HG03280 (cell line): ENCODE measurements around the gene TMEM187.

Experiments used
- ATAC-seq: cut with Tn5 transposase; IDR thresholded peaks from one replicate; pipeline ENCODE4 v1.9.1; 2021; ENCODE audit warnings: mild to moderate bottlenecking, moderate library complexity; ENCODE audit not compliant: unreplicated experiment

The TMEM187 gene

DNA sequence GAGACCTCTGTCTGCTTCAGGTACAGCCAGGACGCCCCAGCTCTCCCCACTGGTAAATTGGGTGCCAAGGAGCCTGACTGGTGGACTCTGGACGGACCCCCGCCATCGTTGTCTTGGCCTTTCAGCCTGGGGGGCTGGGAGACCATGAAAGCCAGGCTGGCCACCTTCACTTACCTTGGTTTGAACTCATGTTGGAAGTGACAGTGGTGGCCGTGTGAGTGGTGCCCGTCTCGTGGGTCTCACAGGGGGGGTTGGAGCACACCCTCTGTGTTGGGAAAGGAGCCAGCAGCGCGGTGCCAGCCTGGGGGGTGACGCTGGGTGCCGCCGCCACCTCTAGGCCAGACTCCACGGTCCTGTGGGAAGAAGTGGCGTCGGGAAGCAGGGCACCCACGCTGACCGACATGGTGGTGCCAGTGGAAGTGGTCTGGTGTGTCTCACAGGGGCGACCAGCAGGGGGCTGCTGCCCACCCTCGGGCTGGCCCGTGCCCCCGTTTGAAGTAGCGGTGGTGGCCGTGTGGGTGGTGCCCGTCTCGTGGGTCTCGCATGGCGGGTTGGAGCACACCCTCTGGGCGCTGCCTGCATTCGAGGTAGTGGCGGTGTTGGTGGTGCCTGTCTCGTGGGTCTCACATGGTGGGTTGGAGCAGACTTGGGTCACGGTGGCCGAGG, 18.5 kb upstream of the TMEM187 start:
- ATAC-seq, result no peak

DNA sequence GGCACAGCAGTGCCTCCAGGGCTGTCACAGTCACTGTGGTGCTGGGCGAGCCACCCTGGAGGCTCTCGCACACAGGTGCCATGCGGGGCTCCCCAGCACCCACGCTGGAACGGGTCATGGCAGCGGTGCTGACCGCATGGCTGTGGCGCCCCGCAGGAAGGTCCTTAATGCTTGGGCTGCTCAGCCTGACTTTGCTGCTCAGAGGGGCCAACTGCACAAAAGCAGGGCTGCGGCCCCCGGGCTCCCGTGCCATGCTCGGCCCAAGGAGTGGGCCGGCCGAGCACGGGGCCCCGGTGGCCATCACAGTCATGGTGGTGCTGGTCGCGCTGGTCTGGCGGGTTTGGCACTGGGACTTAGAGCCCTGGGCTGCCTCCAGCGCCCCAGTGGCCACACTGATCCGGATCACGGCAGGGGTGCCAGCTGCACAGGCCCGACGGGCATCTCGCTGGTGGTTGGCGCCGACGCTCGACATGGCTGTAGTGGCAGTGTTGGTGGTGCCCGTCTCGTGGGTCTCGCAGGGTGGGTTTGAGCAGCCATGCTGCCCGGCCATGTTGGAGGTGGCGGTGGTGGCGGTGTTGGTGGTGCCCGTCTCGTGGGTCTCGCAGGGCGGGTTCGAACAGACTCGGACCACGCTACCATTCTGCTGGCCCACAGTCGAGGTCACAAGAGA, 17.9 kb upstream of the TMEM187 start:
- no peak for ATAC-seq

DNA sequence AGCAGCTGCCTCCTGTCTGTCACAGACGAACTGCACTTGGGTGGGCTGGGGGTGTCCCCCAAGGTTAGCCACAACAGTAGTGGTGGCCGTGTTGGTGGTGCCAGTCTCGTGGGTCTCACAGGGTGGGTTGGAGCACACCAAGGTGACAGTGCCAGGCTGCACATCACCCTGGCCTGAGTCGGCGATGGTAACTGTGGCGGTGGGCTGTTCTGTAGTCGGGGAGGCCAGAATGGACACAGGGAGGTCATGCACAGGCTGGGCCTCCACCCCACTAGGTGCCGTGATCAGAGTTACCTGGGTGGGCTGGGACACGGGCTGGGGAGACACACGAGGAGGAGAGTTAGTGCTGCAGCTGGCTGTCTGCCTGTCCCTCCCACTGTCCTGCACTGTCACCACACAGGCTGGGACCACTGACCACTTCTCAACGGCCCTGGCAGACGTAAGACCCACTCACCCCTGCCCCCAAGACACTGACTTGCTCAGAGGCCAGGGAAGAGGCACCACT, 17.3 kb upstream of the TMEM187 start:
- ATAC-seq, result no peak

DNA sequence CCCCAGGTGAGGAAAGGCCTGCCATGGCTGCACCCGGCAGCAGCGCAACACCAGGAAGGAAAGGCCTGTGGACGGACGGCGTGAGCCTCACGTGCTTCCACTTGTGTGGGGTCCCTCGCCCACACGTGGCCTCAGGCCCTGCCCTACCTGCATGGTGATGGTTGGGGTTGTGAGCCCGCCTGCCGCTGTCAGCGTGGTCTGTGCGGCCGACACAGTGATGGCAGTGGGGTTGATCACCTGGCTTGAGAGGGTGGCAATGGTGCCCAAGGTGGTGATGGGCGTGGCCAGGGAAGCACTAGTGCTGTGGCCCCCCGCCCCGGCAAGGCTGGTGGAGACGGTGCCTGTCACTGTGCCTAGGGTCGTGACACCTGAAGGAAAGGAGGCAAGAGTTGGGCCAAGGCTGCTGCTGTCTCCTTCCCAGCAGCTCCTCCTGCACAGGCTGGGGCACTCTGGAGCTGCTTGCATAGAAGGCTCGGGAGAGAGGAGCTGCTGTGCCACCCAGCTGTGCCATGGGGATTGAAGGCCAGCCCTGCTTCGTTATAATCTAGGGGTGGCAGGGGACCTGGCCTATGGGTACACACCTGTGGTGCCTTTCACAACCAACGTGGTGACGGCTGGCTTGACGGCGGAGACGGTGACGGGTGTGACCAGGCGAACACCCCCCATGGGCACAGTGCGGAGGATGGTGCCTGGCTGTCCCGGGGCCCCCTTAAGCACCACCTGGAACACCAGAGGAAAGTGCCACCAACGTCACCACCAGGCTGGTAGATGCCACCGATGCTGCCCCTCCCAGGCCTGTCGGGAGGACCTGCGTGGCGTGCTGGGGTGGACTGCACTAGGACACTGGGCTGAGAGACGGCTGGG, 16.3 kb upstream of the TMEM187 start:
- no peak for ATAC-seq

DNA sequence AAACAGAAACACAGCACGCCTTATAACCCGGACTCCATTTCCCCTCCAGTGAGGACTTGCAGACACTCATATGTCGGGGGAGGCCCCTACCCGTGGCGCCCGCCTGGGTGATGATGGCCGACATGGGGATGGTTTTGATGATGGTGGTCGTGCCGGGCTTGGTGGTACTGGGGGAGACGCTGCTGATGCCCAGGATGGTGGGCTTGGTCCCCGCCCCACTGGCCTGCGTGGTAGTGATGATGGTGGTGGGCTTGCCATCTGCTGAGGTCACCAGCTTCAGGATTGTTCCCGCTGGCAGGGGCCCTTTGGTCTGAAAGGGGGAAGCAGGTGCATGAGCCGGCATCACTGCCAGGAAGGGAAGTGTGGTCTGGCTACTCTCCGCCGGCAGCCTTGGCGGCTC, 15.3 kb upstream of the TMEM187 start:
- ATAC-seq, result no peak

DNA sequence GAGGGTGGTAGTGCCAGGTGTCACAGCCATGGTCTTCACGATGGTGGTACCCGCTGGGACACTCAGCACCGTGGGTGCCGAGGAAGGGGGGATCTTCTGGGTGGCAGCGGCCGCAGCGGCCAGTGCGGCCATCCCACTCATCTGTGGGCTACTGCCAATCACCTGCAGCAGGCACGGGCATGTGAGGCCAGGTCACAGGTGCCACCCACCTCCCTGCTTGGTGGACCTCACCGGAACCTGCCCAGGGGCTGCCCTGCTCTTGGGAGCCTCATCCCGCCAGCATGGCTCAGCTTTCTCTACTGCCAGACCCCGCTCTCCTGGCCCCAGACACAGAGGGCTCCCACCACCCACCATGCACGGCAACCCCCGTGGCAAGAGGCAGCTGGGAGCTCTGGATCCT, 13.9 kb upstream of the TMEM187 start:
- ATAC-seq, result no peak

DNA sequence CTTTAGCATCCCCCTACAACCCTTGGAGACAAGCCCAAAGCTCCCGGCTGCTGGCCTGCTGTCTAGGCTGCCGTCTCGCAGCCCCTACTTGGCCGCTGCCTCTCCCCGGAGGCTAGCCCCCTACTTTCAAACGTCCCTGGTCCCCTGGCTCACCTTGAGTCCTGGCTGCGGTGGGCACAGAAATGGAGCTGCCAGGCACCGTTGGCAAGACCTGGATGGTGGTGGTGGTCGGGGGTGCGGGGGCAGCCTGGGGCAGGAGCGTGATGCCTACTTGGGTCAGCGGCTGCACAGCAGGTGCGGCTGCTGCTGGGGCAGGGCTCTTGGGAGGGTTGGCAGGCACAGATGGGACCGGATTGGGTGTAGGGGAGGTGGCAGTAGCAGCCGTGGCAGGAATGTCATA, 12.9 kb upstream of the TMEM187 start:
- no peak for ATAC-seq

DNA sequence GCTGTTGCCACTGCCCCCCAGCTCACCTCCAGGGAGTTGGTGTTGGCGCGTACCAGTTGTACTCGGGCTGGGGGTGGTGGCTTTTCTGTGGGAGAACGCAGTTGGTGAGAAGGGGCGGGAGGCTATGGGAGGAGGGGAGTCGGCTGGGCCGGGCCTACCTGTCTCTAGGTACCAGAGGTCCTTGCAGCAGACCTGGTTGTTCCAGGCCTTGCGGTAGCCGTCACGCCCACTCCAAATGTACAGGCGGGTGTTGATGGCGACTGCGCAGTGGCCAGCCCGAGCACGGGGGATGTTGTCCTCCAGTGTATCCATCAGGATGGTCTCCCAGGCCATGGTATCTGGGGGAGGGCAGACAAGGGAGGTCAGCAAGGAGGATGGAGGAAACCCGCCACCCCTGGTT, 12.5 kb upstream of the TMEM187 start:
- ATAC-seq, result no peak

DNA sequence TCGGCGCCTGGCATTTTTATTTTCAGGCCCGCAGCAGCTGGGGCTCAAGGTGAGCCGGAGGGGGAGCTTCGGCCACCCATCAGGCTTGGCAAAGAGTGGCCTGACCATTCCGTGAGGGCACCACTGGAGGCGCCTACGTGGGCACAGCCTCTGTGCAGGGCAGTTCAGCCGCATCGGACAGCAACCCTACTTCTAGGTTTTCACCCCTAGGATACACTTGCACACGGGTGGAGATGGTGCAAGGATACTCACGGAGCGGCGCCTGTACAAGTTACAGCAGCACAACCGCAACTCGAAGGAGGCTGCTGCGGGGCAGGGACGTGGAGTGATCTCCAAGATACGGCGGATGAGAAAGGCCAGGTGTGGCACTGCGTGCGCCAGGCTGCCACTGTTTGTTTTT, 11.8 kb upstream of the TMEM187 start:
- ATAC-seq, result no peak

DNA sequence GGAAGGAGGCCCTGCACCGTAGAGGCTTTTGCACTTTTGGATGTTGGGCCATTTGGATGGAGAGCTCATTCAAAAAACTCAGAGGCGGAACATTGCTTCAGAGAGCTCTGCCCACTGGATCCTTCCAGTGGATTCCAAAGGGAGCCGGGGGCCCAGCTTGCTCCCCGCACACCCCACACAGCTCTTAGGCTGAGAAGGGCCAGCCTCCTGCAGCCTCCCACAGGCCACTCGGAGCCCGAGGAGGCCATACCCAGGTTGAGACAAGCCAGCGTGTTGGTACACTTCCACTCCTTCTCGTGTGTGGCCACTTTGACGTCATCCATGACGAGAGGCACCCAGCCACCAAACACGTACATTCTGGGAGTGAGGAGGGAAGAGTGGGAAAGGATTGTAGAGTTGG, 11.3 kb upstream of the TMEM187 start:
- ATAC-seq, result no peak

DNA sequence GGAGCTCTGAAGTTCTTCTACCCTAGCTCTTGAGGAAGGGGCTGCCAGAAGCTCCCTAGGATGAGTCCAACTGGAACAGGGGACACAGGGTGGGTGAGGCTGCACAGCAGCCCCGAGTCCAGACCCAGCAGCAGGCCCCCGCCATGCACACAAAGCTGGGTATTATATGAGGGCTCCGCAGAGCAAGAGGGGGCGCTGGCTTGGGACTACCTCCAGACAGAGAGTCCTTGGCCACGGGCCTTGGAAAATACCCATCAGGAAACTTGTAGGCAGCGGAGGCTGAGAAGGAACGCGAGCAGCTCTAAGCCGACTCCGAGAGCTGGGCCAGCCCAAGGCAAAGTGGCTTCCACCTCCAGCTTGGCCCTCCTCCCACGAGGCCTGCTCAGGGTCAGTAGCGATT, 9.0 kb upstream of the TMEM187 start:
- ATAC-seq, result no peak

DNA sequence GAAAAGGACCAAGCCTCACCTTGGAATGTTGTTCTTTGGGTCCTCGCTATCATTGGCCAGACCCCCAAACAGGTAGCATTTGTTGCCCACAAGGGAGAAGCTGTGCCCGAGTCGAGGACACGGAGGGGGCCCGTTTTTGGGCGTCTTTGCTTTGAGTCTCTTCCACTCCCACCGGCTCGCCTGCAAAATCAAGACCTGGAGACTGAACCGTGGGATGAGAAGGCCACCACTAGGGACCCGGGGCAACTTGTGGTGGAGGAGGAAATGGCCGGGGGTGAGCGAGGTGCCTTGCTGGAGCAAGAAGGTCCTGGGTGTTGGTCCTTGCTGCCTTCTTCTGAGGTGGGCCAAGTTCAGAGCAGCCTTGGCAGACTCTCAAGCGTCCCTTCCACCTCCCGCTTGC, 8.4 kb upstream of the TMEM187 start:
- no peak for ATAC-seq

DNA sequence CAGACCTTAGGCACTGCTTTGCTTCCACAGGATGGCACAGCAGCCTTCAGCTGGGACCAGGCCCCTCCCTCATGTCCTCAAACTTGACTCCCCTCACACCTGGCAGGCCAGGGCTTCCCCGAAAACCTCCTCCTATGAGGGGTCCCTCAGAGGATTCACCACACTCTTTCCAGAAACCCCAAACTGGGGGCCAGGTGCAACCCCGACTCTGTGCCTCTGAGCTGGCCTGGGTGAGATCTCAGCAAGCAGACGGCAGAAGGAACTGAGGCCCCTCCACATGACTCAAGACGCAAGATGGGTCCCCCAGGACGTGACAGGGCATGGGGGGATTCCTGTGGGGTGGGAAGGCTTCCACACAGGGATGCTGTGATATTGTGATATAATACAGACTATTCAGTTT, 7.1 kb upstream of the TMEM187 start:
- ATAC-seq, result no peak

DNA sequence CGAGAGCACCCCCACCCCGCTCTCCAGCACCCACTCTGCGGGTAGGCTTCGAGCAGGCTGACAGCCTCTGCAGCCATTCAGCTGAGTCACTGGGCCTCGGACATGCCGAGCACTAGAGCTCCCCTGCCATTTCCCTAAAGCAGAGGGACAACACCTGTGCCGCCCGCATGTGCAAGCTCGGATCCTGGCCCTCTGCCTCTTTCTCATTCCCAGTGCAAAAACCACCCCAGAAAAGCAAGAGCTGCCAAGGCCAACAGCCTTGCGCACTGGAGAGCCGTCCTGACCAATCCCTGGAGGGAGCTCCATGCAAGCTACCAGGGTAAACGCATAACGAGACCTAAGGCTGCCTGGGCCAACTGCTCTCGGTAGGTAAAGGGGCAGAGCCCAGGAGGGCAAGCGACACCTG, 6.3 kb upstream of the TMEM187 start:
- no peak for ATAC-seq

DNA sequence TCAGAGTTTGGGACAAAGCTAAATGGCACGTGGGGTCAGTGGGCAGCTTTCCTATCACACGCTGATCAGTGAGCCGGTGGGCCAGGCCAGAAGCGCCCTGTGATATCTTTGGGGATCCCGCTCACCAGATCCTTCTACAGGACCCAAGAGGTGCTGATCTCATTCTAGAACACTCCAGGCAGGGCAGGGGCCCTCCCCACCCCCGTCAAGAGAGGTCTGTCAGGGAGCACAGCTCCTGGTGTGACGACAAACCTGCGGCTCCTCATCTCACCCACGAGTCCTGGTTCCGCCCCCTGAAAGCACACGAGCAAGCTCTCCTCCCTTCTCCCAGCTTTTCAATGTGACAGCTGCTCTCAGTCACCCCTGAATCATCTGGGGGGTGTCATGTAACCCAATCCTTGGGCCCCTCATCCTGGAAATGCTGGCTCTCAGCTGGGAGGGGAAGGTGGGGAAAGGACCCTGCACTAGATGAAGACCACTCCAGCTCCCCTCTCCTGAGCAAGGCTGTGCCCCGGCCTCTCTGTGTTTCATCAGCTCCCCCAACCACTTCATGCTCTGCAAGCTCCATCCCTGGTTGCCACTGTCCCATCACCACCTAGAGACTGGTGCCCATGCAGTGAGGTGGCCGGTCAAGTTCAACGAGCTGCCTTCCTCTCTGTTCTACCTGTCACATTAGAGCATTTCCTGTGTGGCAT, 5.6 kb upstream of the TMEM187 start:
- no peak for ATAC-seq

DNA sequence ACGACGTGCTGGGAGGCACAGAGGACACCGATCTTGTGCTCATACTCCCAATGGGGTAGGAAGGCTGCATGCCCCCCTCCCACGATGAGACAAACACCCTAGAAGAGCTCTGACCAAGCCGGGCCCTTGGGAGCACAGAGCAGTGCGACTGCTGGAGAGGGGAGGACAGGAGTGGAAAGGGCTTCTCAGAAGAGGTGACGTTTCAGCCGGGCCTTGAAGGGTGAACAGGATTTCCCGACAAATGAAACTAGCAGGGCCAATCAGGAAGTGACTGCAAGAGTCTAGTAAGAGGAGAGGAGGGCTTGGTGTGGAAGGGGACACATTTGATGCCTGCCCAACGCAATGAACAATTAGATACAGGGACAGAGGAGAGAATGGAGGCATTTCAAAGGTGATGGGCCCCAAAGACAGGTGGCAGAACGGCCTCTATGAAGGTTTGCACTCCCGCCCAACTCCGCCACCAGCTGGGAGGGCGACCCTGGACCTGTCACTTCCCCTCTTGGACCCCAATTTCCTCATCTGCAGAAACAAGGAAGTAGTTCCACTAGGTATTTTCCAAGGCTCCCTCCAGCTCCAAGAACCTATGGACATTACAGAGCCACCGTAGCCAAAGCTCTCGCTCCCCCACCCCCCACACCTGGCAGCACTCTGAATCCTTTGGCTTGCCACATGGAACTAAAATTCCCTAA, 4.9 kb upstream of the TMEM187 start:
- ATAC-seq, result no peak

DNA sequence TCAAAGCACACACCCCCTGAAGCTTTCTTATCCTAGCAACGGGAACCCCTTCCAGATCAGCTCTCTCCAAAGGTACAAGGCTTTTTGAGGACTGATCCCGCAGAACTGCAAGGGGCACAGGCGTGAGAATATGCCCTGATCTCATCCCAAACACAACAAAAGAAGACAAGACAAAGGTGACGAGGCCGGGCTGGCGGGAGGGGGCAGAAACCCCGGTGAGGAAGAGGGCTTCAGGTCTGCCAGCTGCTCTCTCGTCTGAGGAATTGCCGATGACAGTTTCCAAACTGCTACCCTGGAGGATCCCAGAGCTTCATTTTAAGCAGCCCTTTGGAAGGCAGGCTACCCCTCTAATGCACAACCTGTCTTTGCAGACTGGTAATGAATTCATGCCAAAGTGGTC, 4.3 kb upstream of the TMEM187 start:
- ATAC-seq, result no peak

DNA sequence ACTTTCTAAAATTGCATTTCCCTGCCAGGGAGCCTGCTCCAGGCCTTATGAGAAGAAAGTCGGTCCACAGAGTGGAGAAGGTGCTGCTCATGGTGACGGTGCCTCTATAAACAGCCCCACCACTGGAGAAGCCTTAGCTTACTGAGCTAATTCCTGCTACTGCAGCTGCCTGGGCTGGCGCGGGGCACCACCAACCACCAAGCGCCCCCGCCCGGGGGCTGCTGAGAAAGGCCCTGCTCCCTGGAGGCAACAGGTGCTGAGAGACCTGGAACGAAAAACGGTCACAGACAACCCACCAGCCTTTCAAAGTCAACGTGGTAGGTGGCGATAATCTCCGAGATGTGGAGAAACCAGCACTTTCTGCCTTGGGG, 3.8 kb upstream of the TMEM187 start:
- no peak for ATAC-seq

DNA sequence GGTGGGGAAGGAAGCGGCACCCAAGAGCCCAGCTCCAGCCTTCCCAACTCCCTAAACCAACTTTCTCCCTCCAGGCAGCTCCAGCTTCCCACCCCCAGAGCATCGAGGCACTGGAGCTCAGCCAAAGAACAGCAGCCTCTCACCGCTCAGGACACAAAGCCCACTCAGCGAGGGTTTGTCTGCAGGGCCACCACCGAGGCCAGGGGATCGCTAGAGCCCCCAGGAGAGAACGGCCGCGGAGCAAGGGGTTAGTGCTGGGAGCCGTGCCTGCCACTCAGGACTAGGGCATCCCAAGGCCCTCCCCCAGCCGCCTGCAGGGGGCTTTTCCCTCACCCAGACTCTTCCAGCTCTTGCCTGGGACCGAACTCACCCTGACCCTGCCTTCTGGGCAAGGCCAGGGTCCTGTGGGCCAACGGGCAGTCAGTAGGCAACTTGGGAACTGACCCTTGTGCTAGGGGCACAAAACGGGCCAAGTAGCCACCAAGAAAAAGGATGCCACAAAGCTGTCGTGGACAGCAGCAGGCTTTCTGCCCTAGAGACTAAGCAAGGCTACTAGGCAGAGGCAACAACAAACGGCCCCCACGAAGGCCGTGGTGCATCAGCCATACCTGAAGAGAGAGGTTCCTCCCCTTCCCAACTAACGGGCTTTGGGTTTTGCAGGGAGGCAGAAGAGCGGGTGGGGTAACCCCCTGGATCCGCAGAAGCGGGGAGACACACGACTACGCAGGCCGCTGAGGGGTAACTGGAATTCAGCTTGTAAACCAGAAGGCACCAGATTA, 3.2 kb upstream of the TMEM187 start:
- ATAC-seq, result no peak

DNA sequence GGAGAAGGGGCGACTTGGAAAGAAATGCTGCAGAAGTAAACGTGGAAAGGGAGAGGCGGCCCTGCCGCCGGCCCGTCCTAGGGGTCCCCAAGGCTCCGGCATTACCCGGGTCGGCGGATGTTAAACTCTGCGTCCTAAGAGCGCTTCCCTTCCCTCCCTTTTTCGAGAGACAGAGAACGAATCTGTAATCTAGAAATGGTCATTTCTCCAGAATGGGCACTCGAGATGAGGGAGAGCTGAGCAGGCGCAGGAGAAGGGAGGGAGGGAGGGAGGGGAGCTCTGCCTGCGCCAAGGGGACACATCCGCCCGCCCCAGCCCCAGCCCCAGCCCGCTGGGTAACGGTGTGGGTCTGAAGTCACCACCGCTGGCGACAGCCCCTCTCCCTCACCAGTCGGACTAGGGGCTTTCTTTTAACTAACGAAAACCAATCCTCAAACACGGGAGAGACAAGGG, 2.6 kb upstream of the TMEM187 start:
- no peak for ATAC-seq
